ENCODE data around the gene TINAG. TPM values are rescaled to one million over a fixed set of nuclear protein-coding genes. Genes with fewer than 3 reads are reported as not detected.

The TINAG gene, protein sequence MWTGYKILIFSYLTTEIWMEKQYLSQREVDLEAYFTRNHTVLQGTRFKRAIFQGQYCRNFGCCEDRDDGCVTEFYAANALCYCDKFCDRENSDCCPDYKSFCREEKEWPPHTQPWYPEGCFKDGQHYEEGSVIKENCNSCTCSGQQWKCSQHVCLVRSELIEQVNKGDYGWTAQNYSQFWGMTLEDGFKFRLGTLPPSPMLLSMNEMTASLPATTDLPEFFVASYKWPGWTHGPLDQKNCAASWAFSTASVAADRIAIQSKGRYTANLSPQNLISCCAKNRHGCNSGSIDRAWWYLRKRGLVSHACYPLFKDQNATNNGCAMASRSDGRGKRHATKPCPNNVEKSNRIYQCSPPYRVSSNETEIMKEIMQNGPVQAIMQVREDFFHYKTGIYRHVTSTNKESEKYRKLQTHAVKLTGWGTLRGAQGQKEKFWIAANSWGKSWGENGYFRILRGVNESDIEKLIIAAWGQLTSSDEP
- not detected in 5 replicates for total RNA-seq (2022; extraction: Qiagen RNA extraction; ENCODE audit: low read depth)

DNA sequence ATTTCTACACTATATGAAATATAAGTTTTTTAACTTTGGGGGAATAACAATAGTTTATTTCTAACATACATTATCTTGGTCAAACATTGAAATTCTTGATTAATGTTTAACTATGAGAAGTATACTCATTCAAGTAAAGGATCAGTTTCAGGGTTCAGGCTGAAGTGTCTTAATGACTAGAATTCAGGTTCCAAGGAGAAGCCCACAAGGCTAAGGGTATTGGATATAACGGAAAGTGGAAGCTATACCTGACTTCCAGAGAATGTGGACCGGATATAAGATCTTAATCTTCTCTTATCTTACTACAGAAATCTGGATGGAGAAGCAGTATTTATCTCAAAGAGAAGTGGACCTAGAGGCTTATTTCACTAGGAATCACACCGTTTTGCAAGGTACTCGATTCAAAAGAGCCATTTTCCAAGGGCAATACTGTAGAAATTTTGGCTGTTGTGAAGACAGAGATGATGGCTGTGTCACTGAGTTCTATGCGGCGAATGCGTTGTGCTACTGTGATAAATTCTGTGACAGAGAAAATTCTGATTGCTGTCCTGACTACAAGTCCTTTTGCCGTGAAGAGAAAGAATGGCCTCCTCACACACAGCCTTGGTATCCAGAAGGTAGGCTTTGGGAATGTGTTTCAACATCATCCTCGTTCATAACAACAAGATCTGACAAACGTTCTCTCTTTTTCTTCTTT, at the start of gene TINAG:
Gene TINAG (plus strand): TSS at position 153 of the 697 bp plus-strand sequence. CDS start 110 bp downstream, at position 263.

Other genes with a start within 250 kb of the TINAG start
- 0.13 TPM in 1 of 5 replicates, not detected in the others for gene MLIP, start 197.0 kb upstream of the TINAG start, total RNA-seq (2022; extraction: Qiagen RNA extraction; ENCODE audit: low read depth)